ENCODE data around the gene PODN. TPM values are rescaled to one million over a fixed set of nuclear protein-coding genes. Genes with fewer than 3 reads are reported as not detected.

Gene PODN
- total RNA-seq, 4 donors from 2014 or later = 78.6 to 150 (median 113) TPM

DNA sequence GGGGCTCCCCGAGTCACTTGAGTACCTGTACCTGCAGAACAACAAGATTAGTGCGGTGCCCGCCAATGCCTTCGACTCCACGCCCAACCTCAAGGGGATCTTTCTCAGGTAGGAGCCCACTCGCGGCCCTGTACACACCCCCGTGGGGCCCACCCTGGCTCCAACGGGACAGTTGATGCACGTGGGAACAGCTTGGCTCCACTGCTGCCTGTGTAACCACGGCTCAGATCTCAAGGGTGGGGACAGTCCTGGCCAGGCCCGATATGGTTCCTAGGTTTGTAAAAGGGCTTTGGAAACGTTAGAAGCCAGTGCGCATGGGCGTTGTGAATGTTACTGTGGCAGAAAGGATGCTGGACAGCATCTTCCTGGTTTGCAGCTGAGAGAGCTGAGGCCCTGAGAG is 18.8 kb downstream of the PODN start:
- intact Hi-C loops (cut with DNase I) = no loop called here
- Histone ChIP-seq H3K4me3 (no peak overlapping the region), H3K36me3 (peaks cover 0 to 42% (median 9%) of the 10 kb centered on the region in 4 donors), H3K27me3 (no peaks in the 10 kb centered on the region), H3K27ac (replicated peaks in 1 of 4) (no peak overlapping the region), H3K9me3 (no peaks in the 10 kb centered on the region), H3K4me1 (peaks cover 0 to 3% (median 0%) of the 10 kb centered on the region in 4 donors)
- TF ChIP-seq POLR2AphosphoS5 (IDR thresholded peaks at IDR 0.05) = no peak
- no peak for TF ChIP-seq EP300 (IDR thresholded peaks at IDR 0.05)
- TF ChIP-seq POLR2A (IDR thresholded peaks at IDR 0.05; ENCODE audit: low read depth) = no peak
- TF ChIP-seq, protein P1, sequence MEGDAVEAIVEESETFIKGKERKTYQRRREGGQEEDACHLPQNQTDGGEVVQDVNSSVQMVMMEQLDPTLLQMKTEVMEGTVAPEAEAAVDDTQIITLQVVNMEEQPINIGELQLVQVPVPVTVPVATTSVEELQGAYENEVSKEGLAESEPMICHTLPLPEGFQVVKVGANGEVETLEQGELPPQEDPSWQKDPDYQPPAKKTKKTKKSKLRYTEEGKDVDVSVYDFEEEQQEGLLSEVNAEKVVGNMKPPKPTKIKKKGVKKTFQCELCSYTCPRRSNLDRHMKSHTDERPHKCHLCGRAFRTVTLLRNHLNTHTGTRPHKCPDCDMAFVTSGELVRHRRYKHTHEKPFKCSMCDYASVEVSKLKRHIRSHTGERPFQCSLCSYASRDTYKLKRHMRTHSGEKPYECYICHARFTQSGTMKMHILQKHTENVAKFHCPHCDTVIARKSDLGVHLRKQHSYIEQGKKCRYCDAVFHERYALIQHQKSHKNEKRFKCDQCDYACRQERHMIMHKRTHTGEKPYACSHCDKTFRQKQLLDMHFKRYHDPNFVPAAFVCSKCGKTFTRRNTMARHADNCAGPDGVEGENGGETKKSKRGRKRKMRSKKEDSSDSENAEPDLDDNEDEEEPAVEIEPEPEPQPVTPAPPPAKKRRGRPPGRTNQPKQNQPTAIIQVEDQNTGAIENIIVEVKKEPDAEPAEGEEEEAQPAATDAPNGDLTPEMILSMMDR (IDR thresholded peaks at IDR 0.05) = no peak
- 82% methylated on average over 8 of the region's 15 CpGs for WGBS
- no peak for DNase-seq (ENCODE audit: extremely low spot score)

DNA sequence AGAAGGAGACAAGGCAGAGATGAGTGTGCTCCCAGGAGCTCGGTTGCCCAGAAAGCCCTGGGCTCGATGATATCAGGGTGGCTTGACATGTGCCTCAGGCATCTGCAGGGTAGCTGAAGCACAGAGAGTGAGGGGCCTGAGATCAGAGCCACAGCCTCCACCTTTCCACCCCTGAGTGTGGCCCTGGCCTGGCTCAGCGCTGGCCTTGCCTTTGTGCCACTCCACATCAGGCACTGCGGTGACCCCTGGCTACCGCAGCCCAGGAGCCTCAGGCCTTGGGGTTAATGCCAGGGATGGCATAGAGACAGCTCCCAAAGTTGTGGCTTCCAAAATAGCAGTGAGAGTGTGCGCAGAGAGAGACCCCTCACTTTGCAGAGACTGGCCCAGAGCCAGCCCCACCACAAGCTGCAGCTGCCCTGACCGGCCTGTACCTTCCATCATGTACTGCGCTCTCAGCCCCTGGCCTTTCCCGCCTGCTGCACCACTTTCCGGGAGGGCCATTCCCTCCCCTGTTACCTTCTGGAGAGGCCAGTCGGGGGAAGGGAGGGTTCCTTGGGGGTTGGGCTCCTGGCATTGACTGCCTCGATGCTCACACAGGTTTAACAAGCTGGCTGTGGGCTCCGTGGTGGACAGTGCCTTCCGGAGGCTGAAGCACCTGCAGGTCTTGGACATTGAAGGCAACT is 19.5 kb downstream of the PODN start:
- DNase-seq (ENCODE audit: extremely low spot score) = no peak

DNA sequence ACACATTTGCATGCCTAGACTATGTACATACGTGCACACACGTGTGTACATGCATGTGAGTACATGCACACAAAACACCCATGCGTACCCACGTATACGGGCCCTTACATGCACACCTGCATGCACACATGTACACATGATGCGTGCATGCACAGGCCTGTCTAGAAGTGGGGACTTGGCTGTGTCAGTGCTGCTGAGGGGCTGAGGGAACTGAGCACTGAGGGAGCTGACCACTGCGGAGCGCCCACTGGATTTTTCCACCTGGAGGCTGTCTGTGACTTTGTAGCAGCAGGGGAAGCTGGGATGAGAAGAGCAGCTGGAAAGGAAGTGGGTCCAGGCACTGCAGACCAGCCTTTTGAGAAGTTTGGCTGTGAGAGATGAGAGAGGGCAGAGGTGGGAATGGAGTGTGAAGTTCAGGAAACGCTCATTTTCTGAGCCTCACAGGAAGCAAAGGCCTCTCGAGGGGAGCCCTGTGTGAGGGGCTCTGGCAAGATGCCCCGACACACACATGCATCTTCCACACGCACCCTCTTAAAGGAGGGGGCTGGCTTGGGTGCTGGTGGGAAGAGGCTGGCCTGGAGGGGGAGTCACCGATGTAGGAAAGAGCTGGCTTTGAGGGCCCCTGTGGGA is 20.9 kb downstream of the PODN start:
- DNase-seq (ENCODE audit: extremely low spot score) = no peak
- Histone ChIP-seq H3K27ac (replicated peaks in 1 of 4) (no peak overlapping the region), H3K9me3 (no peaks in the 10 kb centered on the region), H3K4me3 (no peak overlapping the region), H3K36me3 (peaks cover 0 to 38% (median 12%) of the 10 kb centered on the region in 4 donors), H3K4me1 (peaks cover 0 to 12% (median 5%) of the 10 kb centered on the region in 4 donors), H3K27me3 (no peaks in the 10 kb centered on the region)
- TF ChIP-seq EP300 (IDR thresholded peaks at IDR 0.05) = no peak
- TF ChIP-seq, protein P1 (IDR thresholded peaks at IDR 0.05) = no peak
- TF ChIP-seq POLR2AphosphoS5 (IDR thresholded peaks at IDR 0.05) = no peak
- no peak for TF ChIP-seq POLR2A (IDR thresholded peaks at IDR 0.05; ENCODE audit: low read depth)
- intact Hi-C loops (cut with DNase I) = no loop called here
- 59% methylated on average over 6 of the region's 13 CpGs for WGBS

More for the DNA sequence above, 19.5 kb downstream of the PODN start:
- Histone ChIP-seq H3K36me3 (peaks cover 0 to 42% (median 11%) of the 10 kb centered on the region in 4 donors), H3K27me3 (no peaks in the 10 kb centered on the region), H3K4me1 (peaks cover 0 to 10% (median 3%) of the 10 kb centered on the region in 4 donors), H3K4me3 (no peak overlapping the region), H3K9me3 (no peaks in the 10 kb centered on the region), H3K27ac (replicated peaks in 1 of 4) (no peak overlapping the region)
- TF ChIP-seq, protein P1 (IDR thresholded peaks at IDR 0.05) = no peak
- TF ChIP-seq POLR2A (IDR thresholded peaks at IDR 0.05; ENCODE audit: low read depth) (no peak), EP300 (IDR thresholded peaks at IDR 0.05) (no peak), POLR2AphosphoS5 (IDR thresholded peaks at IDR 0.05) (no peak)
- WGBS = 90% methylated on average over 9 of the region's 14 CpGs
- intact Hi-C loops (cut with DNase I) = no loop called here

DNA sequence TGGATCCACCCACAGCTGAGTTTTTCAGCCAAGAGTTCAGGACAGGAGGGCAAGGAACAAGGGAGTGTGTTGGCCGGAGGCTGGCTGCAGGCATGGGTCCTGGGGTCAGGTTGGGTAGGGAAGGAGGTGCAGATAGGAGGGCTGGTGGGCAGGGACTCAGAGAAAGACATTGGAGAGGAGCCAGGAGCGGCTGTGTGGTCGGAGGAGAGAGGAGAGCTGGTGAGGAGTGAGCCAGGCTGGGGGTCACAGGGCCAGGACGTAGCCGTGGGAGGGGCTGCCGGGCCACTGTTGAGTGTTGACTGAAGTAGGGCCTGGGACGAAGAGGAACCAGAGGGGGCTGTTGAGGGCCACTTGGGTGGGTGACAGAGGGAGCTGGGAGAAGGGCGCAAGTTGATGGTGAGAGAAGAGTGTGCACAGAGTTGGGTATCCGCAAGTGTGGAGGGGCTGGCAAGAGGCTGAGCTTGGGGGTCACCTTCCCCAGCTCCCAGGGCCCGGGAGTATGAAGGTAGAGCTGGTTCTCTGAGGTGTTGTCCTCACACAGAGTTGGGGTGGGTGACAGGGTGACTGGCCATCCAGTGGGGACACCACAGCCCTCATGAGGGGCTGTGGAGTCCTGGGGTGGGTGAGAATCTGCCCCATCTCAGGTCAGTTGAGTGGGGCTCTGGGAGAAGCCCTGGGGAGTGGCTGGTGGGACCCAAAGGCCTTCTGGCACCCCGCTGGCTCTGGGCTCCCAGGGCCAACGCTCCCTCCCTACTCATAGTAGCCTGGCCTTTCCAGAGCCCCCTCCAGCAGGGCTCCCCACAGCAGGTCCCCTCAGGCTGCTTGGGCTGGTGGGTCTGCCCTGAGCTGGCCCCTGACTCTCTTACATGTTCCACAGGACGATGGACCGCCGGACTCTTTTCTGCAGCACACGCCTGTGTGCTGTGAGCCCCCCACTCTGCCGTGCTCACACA is 21.9 kb downstream of the PODN start:
- Histone ChIP-seq H3K9me3 (no peaks in the 10 kb centered on the region), H3K27me3 (no peaks in the 10 kb centered on the region), H3K4me3 (no peak overlapping the region), H3K36me3 (peaks cover 0 to 34% (median 11%) of the 10 kb centered on the region in 4 donors), H3K4me1 (peaks cover 0 to 16% (median 6%) of the 10 kb centered on the region in 4 donors), H3K27ac (replicated peaks in 1 of 4) (no peak overlapping the region)
- no peak for TF ChIP-seq EP300 (IDR thresholded peaks at IDR 0.05)
- TF ChIP-seq, protein P1 (IDR thresholded peaks at IDR 0.05) = no peak
- TF ChIP-seq POLR2AphosphoS5 (IDR thresholded peaks at IDR 0.05) = no peak
- no peak for TF ChIP-seq POLR2A (IDR thresholded peaks at IDR 0.05; ENCODE audit: low read depth)
- 79% methylated on average over 16 of the region's 17 CpGs for WGBS
- intact Hi-C loops (cut with DNase I) = no loop called here
- no peak for DNase-seq (ENCODE audit: extremely low spot score)

Measured in esophagus muscularis mucosa (tissue), 4 donors.